Uterus (tissue), 4 donors: Measurements from ENCODE around the gene DPY19L2. TPM values are rescaled to one million over a fixed set of nuclear protein-coding genes. Genes with fewer than 3 reads are reported as not detected.
"Not testable (repeated sequence)": the region's sequence is repeated elsewhere in the genome, so short reads cannot be mapped to it uniquely, and the experiment has no call there.

Experiments
- DNase-seq, 2 donors: peaks; one replicate each; pipeline ENCODE4 v3.0.0-alpha.2; 2019 to 2020
- H3K27ac ChIP-seq, 2 donors: fragments of 200-600 bp; sonication (generic); 1 replicate in 1 of 2; 2 replicates in 1 of 2; pipeline ENCODE4 v1.5.1; 2016 to 2018
- H3K27me3 ChIP-seq, 2 donors: fragments of 200-600 bp; sonication (generic); one replicate each; pipeline ENCODE4 v1.5.1; 2018 to 2019; ENCODE audit warnings: control low read depth in 1 of 2
- H3K36me3 ChIP-seq, 2 donors: fragments of 200-600 bp; sonication (generic); one replicate each; pipeline ENCODE4 v1.5.1; 2019; ENCODE audit warnings: control low read depth in 1 of 2
- H3K4me1 ChIP-seq, 2 donors: fragments of 200-600 bp; sonication (generic); one replicate each; pipeline ENCODE4 v1.5.1; 2018 to 2019; ENCODE audit warnings: control low read depth in 1 of 2
- H3K4me3 ChIP-seq, 2 donors: fragments of 200-600 bp; sonication (generic); 1 replicate in 1 of 2; 2 replicates in 1 of 2; pipeline ENCODE4 v1.5.1; 2018 to 2019; ENCODE audit warnings: mild to moderate bottlenecking in 1 of 2
- H3K9me3 ChIP-seq, 2 donors: fragments of 200-600 bp; sonication (generic); one replicate each; pipeline ENCODE4 v1.5.1; 2019; ENCODE audit warnings: control low read depth in 1 of 2
- intact Hi-C: fragments of 100-400 bp; cut with DNase I; formaldehyde crosslinking; loops from one replicate; pipeline ENCODE4 v1.15.1; 2023; ENCODE audit warnings: low total_unique reads
- total RNA-seq, 4 donors: library from RNA; depleted of rRNA in 3 of 4; stranded (reverse); fragments of >200 nt in 3 of 4; gene quantifications; one replicate each; pipeline versions ENCODE4 v1.1.0 to v1.2.4, GENCODE V29; 2014 to 2023
- donor health status: DM: yes; HTN: yes; CAD: no.

The DPY19L2 gene
- total RNA-seq, 4 donors from 2014 or later = 7.9 to 79.7 (median 29.7) TPM

GRCh38 chr12:63615544-63615943 is 52.7 kb downstream of the DPY19L2 start:
- H3K27ac ChIP-seq, H3K36me3 ChIP-seq, intact Hi-C loops, H3K27me3 ChIP-seq, H3K4me3 ChIP-seq, H3K4me1 ChIP-seq, H3K9me3 ChIP-seq, DNase-seq: not testable (repeated sequence)

- intact Hi-C loops, H3K27me3 ChIP-seq, H3K4me3 ChIP-seq, H3K4me1 ChIP-seq, H3K9me3 ChIP-seq, H3K27ac ChIP-seq, DNase-seq, H3K36me3 ChIP-seq: not testable (repeated sequence)
Measured at GRCh38 chr12:63611285-63611684, 57.0 kb downstream of the DPY19L2 start.

DNA sequence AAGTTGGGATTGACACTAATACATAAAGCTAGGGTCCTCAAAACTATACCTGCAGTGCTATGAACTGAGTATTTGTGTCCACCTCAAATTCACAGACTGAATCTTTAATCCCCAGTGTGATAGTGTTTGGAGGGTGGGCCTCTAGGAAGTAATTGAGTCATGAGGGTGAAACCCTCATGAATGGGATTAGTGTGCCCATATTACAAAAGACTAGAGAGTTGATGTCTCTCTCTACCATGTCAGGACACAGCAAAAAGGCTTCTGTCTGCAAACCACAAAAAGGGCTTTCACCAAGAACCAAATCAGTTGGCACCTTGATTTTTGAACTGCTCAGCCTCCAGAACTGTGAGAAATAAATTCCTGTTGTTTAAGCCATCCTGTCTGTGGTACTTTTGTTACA is 59.0 kb downstream of the DPY19L2 start:
- DNase-seq, intact Hi-C loops, H3K36me3 ChIP-seq, H3K27ac ChIP-seq, H3K9me3 ChIP-seq, H3K4me1 ChIP-seq, H3K4me3 ChIP-seq, H3K27me3 ChIP-seq: not testable (repeated sequence)

- intact Hi-C loops, H3K36me3 ChIP-seq, H3K27ac ChIP-seq, H3K27me3 ChIP-seq, H3K4me3 ChIP-seq, H3K9me3 ChIP-seq, DNase-seq, H3K4me1 ChIP-seq: not testable (repeated sequence)
Measured at GRCh38 chr12:63604985-63605384, 63.3 kb downstream of the DPY19L2 start.

DNA sequence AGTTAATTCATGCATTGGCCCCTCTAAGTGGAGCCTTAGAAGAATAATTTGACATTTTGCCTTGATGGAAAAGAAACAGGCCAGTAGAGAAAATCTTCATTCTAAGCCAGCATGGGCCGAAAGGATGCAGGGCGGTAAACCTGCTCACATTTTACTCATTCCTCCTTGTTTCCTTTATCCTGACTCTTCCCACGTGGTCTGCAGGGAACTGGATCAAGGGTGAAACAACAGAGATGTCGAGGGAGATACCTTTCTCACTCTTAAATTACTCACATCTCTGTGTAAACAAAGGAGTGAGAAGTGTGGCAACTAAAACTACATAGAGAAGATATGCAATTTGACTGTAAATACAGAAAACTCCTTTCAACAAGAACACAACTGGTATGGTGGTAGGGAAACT is 73.5 kb downstream of the DPY19L2 start:
- intact Hi-C loops, H3K4me3 ChIP-seq, H3K9me3 ChIP-seq, H3K27me3 ChIP-seq, DNase-seq, H3K4me1 ChIP-seq, H3K27ac ChIP-seq, H3K36me3 ChIP-seq: not testable (repeated sequence)

DNA sequence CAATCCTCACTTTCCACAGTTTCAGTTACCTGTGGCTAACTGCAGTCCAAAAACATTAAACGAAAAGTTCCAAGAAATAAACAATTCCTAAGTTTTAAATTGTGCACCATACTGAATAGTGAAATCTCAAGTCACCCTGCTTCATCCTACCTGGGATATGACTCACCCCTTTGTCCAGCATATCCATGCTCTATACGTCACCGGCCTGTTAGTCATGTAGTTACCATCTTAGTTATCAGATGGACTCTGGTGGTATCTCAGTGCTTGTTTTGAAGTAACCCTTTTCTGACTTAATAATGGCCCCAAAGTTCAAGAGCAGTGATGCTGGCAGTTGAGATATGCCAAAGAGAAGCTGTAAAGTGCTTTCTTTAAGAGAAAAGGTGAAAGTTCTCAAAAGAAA is 83.9 kb downstream of the DPY19L2 start:
- H3K4me3 ChIP-seq, intact Hi-C loops, H3K27ac ChIP-seq, DNase-seq, H3K4me1 ChIP-seq, H3K27me3 ChIP-seq, H3K9me3 ChIP-seq, H3K36me3 ChIP-seq: not testable (repeated sequence)

DNA sequence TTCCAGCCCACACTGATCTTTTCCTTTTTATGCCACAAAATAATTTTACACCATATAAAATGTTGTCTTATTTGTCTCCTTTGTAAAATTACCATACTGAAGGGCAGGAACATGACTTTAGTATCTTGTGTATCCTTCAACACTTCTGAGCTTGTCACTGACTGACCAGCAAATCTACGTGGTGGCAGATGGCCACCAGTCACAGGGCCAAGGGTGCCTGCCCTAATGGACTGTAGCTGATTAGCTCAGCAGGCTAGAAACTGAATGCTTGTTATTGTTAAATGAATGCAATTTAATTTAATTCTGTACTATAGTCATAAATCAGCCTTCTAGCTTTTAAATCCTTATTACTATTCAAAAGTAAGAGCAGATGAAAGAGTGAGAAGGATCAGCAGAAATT is 85.0 kb downstream of the DPY19L2 start:
- DNase-seq, H3K27me3 ChIP-seq, intact Hi-C loops, H3K4me1 ChIP-seq, H3K27ac ChIP-seq, H3K4me3 ChIP-seq, H3K9me3 ChIP-seq, H3K36me3 ChIP-seq: not testable (repeated sequence)

DNA sequence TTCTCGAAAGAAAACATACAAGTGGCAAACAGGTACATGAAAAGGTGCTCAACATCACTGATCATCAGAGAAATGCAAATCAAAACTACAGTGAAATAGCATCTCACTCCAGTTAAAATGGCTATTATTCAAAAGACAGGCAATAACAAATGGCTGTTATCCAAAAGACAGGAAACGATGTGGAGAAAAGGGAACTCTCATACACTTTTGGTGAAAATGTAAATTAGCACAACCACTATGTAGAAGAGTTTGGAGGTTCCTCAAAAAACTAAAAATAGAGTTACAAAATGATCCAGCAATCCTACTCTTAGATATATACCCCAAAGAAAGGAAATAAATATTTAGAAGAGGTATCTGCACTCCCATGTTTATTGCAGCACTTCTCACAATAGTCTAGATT is 90.7 kb downstream of the DPY19L2 start:
- intact Hi-C loops, H3K4me3 ChIP-seq, H3K27ac ChIP-seq: not testable (repeated sequence)

DNA sequence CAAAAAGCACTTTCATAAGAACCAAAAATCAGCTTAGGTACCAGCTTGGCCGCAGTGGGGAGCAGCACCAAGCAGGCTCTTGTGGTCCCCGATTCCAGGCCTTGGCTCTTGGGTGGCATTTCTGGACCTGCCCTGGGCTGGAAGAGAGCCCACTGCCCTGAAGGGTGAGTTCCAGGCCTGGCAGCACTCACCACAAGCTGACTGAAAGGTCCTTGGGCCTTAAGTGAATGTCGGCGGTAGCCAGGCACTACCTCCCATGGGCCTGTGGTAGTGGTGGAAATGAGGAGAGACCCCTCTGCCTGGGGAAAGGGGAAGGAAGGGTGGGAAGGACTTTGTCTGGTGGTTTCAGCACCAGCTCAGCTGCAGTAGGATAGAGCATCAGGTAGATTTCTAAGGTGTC is 96.3 kb downstream of the DPY19L2 start:
- intact Hi-C loops, DNase-seq, H3K4me1 ChIP-seq, H3K9me3 ChIP-seq, H3K27ac ChIP-seq, H3K4me3 ChIP-seq, H3K36me3 ChIP-seq, H3K27me3 ChIP-seq: not testable (repeated sequence)

More for the DNA sequence above, 90.7 kb downstream of the DPY19L2 start:
- not testable (repeated sequence) for DNase-seq, H3K9me3 ChIP-seq, H3K36me3 ChIP-seq, H3K27me3 ChIP-seq, H3K4me1 ChIP-seq

- H3K4me1 ChIP-seq, H3K9me3 ChIP-seq, H3K27ac ChIP-seq, H3K4me3 ChIP-seq, H3K36me3 ChIP-seq, H3K27me3 ChIP-seq, intact Hi-C loops, DNase-seq: not testable (repeated sequence)
Measured at GRCh38 chr12:63558445-63558844, 109.8 kb downstream of the DPY19L2 start.

DNA sequence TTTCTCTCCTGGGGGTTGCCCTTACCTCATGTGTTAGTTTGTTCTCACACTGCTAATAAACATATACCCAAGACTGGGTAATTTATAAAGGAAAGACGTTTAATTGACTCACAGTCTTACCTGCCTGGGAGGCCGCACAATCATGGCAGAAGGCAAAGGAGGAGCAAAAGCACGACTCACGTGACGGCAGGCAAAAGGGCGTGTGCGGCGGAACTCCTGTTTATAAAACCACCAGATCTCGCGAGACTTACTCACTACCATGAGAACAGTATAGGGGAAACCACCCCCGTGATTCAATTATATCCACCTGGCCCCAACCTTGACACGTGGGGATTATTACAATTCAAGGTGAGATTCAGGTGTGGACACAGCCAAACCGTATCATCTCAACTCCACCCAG is 116.9 kb downstream of the DPY19L2 start:
- DNase-seq, H3K4me1 ChIP-seq, intact Hi-C loops, H3K9me3 ChIP-seq, H3K4me3 ChIP-seq, H3K27me3 ChIP-seq, H3K27ac ChIP-seq, H3K36me3 ChIP-seq: not testable (repeated sequence)

DNA sequence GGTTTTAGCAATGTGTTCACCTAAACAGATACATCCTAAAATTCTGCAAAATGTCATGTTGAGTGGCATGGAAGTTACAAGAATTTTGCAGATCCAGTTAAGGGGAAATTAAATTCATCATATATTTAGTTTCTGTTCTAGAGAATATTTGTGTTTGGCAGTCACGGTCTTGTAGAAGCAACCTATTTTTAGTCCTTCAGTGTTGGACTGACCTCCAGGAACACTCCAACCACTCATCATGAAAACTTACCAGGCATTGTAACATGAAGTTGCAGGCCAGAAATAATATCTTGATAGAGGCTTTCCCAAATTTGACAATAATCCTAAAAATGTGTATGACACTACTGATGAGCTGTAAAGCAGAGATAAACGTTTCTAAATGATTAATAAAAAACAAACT is 119.3 kb downstream of the DPY19L2 start:
- H3K9me3 ChIP-seq, intact Hi-C loops, H3K27me3 ChIP-seq, H3K4me3 ChIP-seq, H3K27ac ChIP-seq, DNase-seq, H3K4me1 ChIP-seq, H3K36me3 ChIP-seq: not testable (repeated sequence)

DNA sequence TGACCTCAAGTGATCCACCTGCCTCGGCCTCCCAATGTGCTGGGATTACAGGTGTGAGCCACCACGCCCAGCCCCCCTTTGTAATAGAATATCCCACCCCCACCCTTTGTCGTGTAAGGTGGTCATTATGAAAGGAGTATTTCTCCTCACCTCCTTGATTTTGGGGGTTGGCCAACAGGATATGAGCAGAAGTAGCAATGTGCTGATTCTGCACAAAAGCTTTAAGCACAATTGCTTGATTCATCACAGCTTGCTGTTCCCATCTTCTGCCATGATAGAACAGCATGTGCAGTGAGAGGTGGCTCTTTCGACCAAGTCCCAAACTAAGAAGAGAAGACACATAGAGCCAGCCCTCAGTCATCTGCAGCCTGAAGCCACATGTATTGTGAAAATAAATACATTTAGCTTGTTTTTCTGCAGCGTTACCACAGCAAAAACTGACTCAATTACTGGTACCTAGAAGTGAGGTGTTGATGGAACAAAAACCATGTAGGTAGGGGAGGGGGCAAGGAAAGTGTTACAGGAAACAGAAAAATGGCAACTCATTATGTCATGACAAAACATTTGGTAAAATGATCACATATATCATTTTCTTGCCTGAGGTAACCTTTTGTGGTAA is 122.9 kb downstream of the DPY19L2 start:
- H3K27ac ChIP-seq, intact Hi-C loops, H3K27me3 ChIP-seq, DNase-seq, H3K4me1 ChIP-seq, H3K9me3 ChIP-seq, H3K4me3 ChIP-seq, H3K36me3 ChIP-seq: not testable (repeated sequence)

GRCh38 chr12:63538656-63539055 is 129.6 kb downstream of the DPY19L2 start:
- H3K4me1 ChIP-seq, H3K9me3 ChIP-seq, H3K4me3 ChIP-seq, intact Hi-C loops, H3K27ac ChIP-seq, H3K27me3 ChIP-seq, DNase-seq, H3K36me3 ChIP-seq: not testable (repeated sequence)
